Measurements from ENCODE around the gene GNG5.

GNG5 gene

DNA sequence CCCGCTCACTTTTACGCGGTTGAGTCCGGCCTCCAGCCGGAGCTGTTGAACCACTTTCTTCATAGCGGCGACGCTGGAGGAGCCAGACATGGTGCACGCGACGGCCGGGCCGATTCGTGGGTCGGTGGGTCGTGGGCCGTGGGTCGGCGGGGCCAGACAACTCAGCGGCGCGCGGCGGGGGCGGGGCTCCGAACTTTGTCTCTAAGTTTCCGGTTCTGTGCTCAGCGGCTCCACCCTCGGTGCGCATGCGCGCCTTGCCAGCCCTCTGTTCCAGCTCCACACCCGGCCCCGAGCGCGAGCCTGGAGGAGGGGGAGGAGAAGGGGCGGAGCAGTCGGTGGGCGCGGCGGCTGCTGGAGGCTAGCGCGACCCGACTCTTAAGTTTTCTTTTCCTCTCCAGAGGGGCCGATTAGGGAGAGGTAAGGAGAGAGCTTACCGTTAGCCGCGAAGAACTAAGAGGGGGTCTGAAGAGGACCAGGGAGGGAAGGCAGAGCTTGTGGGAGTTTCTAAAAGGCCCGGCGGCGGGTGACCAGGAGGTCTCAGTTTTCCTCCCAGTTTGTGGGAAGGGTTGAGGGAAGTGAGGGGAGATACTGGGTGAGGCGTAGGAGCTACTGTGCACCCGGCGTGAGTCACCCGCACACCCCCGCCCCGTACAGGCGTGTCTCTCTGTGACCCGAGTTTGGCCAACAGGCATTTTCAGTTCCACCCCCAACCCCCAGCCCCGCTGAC is at the start of gene GNG5, which contains the start of gene SPATA1:
TSS of gene GNG5 (minus strand) at position 580 of the 727 bp plus-strand sequence. CDS start at position 90, 490 bp downstream.
TSS of gene SPATA1 (plus strand) at position 385 of the 727 bp plus-strand sequence. CDS start 9,974 bp downstream, outside the sequence.
- TF ChIP-seq CTBP1 (IDR thresholded peaks at IDR 0.05; ENCODE audit: borderline replicate concordance) (no peak), L3MBTL2 (conservative IDR thresholded peaks at IDR 0.05) (peak; percentile 44; the same call in 1 of the 2 replicates), ELF4 (IDR thresholded peaks at IDR 0.05) (no peak), FOXK2 (IDR thresholded peaks at IDR 0.05) (no peak), ZNF384 (IDR thresholded peaks at IDR 0.05) (no peak), TARDBP (IDR thresholded peaks at IDR 0.05) (no peak), ARNT (IDR thresholded peaks at IDR 0.05) (no peak)
- POLR2A ChIA-PET: interaction anchor here (0.6 to 1.8 kb wide), 20 partner anchors 9 to 428 kb away, joined by 3 to 15 read pairs (median 4); partner anchors contain the start of gene CTBS
- DNase-seq (ENCODE audit: extremely low spot score): peak; percentile 99
- CTCF ChIA-PET: interaction anchor here (0.5 to 1.1 kb wide), 3 partner anchors 110 to 183 kb away, joined by 3 to 7 read pairs (median 3); no protein-coding TSS in a partner anchor

DNA sequence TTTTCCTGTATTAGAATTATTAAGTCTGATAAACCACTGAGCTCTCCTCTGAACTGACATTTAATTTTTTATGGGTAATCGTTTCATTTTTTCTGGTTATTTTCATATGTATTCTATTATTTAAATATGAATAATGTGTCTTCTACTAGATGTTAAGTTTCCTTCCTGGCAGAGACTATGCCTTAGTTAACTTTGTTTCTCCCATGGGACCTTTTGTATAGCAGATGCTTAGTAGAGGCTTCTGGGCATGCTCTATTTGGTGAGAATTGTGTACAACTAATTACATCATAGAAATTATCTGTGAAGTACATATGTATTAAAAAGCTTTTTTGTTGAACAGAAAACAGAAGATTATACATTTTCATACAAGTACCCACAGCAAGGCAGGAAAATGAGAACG is 44.4 kb upstream of the GNG5 start:
- TF ChIP-seq FOXA1 (IDR thresholded peaks at IDR 0.05): no peak
- no peak for TF ChIP-seq FOXK2 (IDR thresholded peaks at IDR 0.05)
- no peak for TF ChIP-seq NFRKB (IDR thresholded peaks at IDR 0.05)
- no peak for TF ChIP-seq SUZ12 (IDR thresholded peaks at IDR 0.05)
- DNase-seq (ENCODE audit: extremely low spot score): no peak
- CTCF ChIA-PET: interaction anchor here (1.2 kb wide), 1 partner anchor 56 kb away, joined by 3 read pairs; no protein-coding TSS in a partner anchor
- POLR2A ChIA-PET: no interaction called here

DNA sequence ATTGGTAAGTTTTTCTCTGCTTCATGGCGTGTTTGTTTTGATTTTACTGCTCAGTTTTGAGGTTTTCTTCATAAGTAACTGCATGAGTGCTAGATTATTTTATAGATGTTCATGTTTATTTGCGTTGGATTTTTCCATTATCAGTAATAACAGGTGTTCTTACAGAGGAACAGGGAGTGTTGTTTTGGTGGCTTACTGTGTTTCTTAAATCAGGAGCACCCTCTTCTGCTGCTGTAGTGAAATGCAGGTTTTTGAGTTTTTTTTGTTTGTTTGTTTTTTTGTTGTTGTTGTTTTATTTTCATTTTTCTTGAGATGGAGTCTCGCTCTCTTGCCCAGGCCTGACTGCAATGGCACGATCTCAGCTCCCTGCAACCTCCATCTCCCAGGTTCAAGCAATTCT is 35.3 kb upstream of the GNG5 start:
- DNase-seq (ENCODE audit: extremely low spot score): no peak
- ChIA-PET CTCF (interaction anchor here (0.6 to 0.9 kb wide), 2 partner anchors 11 to 63 kb away, joined by 3 read pairs; no protein-coding TSS in a partner anchor), POLR2A (no interaction called here)
- no peak for TF ChIP-seq LEF1 (IDR thresholded peaks at IDR 0.05; ENCODE audit: borderline replicate concordance)
- TF ChIP-seq SUZ12 (IDR thresholded peaks at IDR 0.05): no peak
- TF ChIP-seq, protein P1, sequence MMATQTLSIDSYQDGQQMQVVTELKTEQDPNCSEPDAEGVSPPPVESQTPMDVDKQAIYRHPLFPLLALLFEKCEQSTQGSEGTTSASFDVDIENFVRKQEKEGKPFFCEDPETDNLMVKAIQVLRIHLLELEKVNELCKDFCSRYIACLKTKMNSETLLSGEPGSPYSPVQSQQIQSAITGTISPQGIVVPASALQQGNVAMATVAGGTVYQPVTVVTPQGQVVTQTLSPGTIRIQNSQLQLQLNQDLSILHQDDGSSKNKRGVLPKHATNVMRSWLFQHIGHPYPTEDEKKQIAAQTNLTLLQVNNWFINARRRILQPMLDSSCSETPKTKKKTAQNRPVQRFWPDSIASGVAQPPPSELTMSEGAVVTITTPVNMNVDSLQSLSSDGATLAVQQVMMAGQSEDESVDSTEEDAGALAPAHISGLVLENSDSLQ (IDR thresholded peaks at IDR 0.05): no peak
- no peak for TF ChIP-seq L3MBTL2 (conservative IDR thresholded peaks at IDR 0.05)
- TF ChIP-seq ZNF384 (IDR thresholded peaks at IDR 0.05): no peak
- TF ChIP-seq ARNT (IDR thresholded peaks at IDR 0.05): no peak
- TF ChIP-seq TARDBP (IDR thresholded peaks at IDR 0.05): no peak
- no peak for TF ChIP-seq CTBP1 (IDR thresholded peaks at IDR 0.05; ENCODE audit: borderline replicate concordance)
- no peak for TF ChIP-seq SP1 (IDR thresholded peaks at IDR 0.05)
- TF ChIP-seq NFRKB (IDR thresholded peaks at IDR 0.05): no peak
- no peak for TF ChIP-seq FOXA1 (IDR thresholded peaks at IDR 0.05)
- TF ChIP-seq BHLHE40 (IDR thresholded peaks at IDR 0.05; ENCODE audit: borderline replicate concordance): no peak
- TF ChIP-seq FOXK2 (IDR thresholded peaks at IDR 0.05): no peak
- no peak for TF ChIP-seq FOXM1 (IDR thresholded peaks at IDR 0.05; ENCODE audit: borderline replicate concordance)
- TF ChIP-seq HDGF (IDR thresholded peaks at IDR 0.05; ENCODE audit: borderline replicate concordance): no peak

DNA sequence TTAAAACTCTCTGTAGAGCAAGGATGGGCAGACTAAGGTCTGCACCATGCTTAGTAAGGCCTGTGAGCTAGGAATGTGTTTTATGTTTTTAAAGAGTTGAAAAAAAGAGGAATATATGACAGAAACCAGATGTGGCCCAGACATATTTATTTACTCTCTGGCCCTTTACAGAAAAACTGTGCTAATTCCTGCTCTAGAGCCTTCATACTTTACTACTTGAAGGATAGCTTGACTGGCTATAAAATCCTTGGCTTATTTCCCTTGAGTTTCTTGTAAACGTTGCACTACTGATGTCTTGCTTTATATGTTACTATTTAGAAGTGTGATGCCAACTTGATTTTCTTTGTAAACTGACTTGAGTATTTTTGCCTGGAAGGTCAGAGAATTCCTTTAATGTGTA is 34.4 kb upstream of the GNG5 start:
- no peak for TF ChIP-seq ZNF384 (IDR thresholded peaks at IDR 0.05)
- DNase-seq (ENCODE audit: extremely low spot score): no peak
- POLR2A ChIA-PET: interaction anchor here (0.8 to 1.2 kb wide), 3 partner anchors 33 to 61 kb away, joined by 4 to 7 read pairs (median 5); partner anchors contain the start of genes GNG5 and SPATA1
- CTCF ChIA-PET: interaction anchor here (0.6 kb wide), 2 partner anchors 14 to 58 kb away, joined by 3 to 4 read pairs; no protein-coding TSS in a partner anchor

GRCh38 chr1:84539972-84540371 is 33.6 kb upstream of the GNG5 start:
- CTCF ChIA-PET: interaction anchor here (0.6 kb wide), 2 partner anchors 13 to 57 kb away, joined by 3 to 4 read pairs; no protein-coding TSS in a partner anchor
- no peak for DNase-seq (ENCODE audit: extremely low spot score)
- TF ChIP-seq FOXK2 (IDR thresholded peaks at IDR 0.05) (no peak), NFRKB (IDR thresholded peaks at IDR 0.05) (no peak), TARDBP (IDR thresholded peaks at IDR 0.05) (no peak), FOXM1 (IDR thresholded peaks at IDR 0.05; ENCODE audit: borderline replicate concordance) (no peak), SUZ12 (IDR thresholded peaks at IDR 0.05) (no peak), ELF4 (IDR thresholded peaks at IDR 0.05) (no peak), LEF1 (IDR thresholded peaks at IDR 0.05; ENCODE audit: borderline replicate concordance) (no peak)
- POLR2A ChIA-PET: interaction anchor here (0.8 to 1.2 kb wide), 3 partner anchors 33 to 60 kb away, joined by 4 to 7 read pairs (median 5); partner anchors contain the start of genes GNG5 and SPATA1

GRCh38 chr1:84538599-84538998 is 32.2 kb upstream of the GNG5 start:
- ChIA-PET CTCF (no interaction called here), POLR2A (no interaction called here)
- TF ChIP-seq, protein P1 (IDR thresholded peaks at IDR 0.05): no peak
- TF ChIP-seq FOXM1 (IDR thresholded peaks at IDR 0.05; ENCODE audit: borderline replicate concordance): no peak
- TF ChIP-seq CTBP1 (IDR thresholded peaks at IDR 0.05; ENCODE audit: borderline replicate concordance): no peak
- TF ChIP-seq SP1 (IDR thresholded peaks at IDR 0.05): no peak
- TF ChIP-seq ZNF384 (IDR thresholded peaks at IDR 0.05): no peak
- no peak for TF ChIP-seq SUZ12 (IDR thresholded peaks at IDR 0.05)
- no peak for TF ChIP-seq LEF1 (IDR thresholded peaks at IDR 0.05; ENCODE audit: borderline replicate concordance)
- no peak for TF ChIP-seq ARNT (IDR thresholded peaks at IDR 0.05)
- TF ChIP-seq TARDBP (IDR thresholded peaks at IDR 0.05): no peak
- no peak for TF ChIP-seq HDGF (IDR thresholded peaks at IDR 0.05; ENCODE audit: borderline replicate concordance)
- no peak for TF ChIP-seq L3MBTL2 (conservative IDR thresholded peaks at IDR 0.05)
- no peak for TF ChIP-seq FOXA1 (IDR thresholded peaks at IDR 0.05)
- TF ChIP-seq ELF4 (IDR thresholded peaks at IDR 0.05): no peak
- TF ChIP-seq FOXK2 (IDR thresholded peaks at IDR 0.05): no peak
- no peak for TF ChIP-seq BHLHE40 (IDR thresholded peaks at IDR 0.05; ENCODE audit: borderline replicate concordance)
- no peak for TF ChIP-seq NFRKB (IDR thresholded peaks at IDR 0.05)
- DNase-seq (ENCODE audit: extremely low spot score): no peak
